K562 (cell line): Measurements from ENCODE around the gene TSGA10. TPM values are rescaled to one million over a fixed set of nuclear protein-coding genes. Genes with fewer than 3 reads are reported as not detected.

Experiments
- BCLAF1 ChIP-seq, 2 experiments: fragments of 450-650 bp in 1 of 2; IDR thresholded peaks; 2 replicates each; pipeline ENCODE4 v1.6.1; 2011 to 2017; ENCODE audit warnings: low read depth in 2 of 2, antibody characterized with exemption in 1 of 2, borderline replicate concordance in 1 of 2, low read length in 1 of 2, mild to moderate bottlenecking in 1 of 2, mixed read lengths in 1 of 2; ENCODE audit not compliant: control insufficient read depth in 1 of 2
- DDX20 ChIP-seq: fragments of 450-650 bp; IDR thresholded peaks from 2 replicates; pipeline ENCODE4 v1.6.1; 2016; ENCODE audit warnings: missing genetic modification characterization, low read depth, mild to moderate bottlenecking, missing compliant biosample characterization, moderate library complexity
- FUS ChIP-seq: fragments of 200-400 bp; formaldehyde crosslinking; optimal IDR thresholded peaks from 2 replicates; pipeline ENCODE3; 2017; ENCODE audit warnings: low read depth, low read length
- KDM2B ChIP-seq: fragments of 250-450 bp; sonication (Bioruptor Pico); IDR thresholded peaks from 2 replicates; pipeline ENCODE4 v1.8.0; 2021; ENCODE audit warnings: mild to moderate bottlenecking, moderate library complexity
- KLF10 ChIP-seq: fragments of 250-450 bp; sonication (Bioruptor Pico); IDR thresholded peaks from 2 replicates; pipeline ENCODE4 v1.6.1; 2021; ENCODE audit warnings: matching md5 sums
- MAX ChIP-seq: sonication (generic); formaldehyde crosslinking; IDR thresholded peaks from 2 replicates; pipeline ENCODE4 v1.9.0; 2022; ENCODE audit warnings: mild to moderate bottlenecking, missing genetic modification reagents
- MCM7 ChIP-seq, 2 experiments: fragments of 450-650 bp; IDR thresholded peaks; 2 replicates each; pipeline ENCODE4 v1.6.1; 2016 to 2018
- MYBL2 ChIP-seq, 2 experiments: fragments of 450-650 bp in 1 of 2; sonication (generic) in 1 of 2; formaldehyde crosslinking in 1 of 2; IDR thresholded peaks; 2 replicates each; pipeline versions ENCODE4 v1.6.1 to v1.8.1; 2017 to 2022; ENCODE audit warnings: borderline replicate concordance in 1 of 2, inconsistent platforms in 1 of 2, low read depth in 1 of 2, mild to moderate bottlenecking in 1 of 2, missing genetic modification reagents in 1 of 2, moderate library complexity in 1 of 2
- NCOA4 ChIP-seq: fragments of 450-650 bp; IDR thresholded peaks from 2 replicates; pipeline ENCODE4 v1.6.1; 2018; ENCODE audit warnings: mild to moderate bottlenecking; ENCODE audit not compliant: partially characterized antibody
- NCOR1 ChIP-seq: fragments of 450-650 bp; IDR thresholded peaks from 2 replicates; pipeline ENCODE4 v1.6.1; 2016; ENCODE audit warnings: mild to moderate bottlenecking, moderate library complexity
- PATZ1 ChIP-seq: fragments of 250-450 bp; sonication (Bioruptor Pico); IDR thresholded peaks from 2 replicates; pipeline ENCODE4 v1.5.0; 2020; ENCODE audit warnings: mild to moderate bottlenecking, borderline replicate concordance
- RBM22 ChIP-seq: fragments of 200-400 bp; formaldehyde crosslinking; IDR thresholded peaks from 2 replicates; pipeline ENCODE4 v1.6.1; 2018; ENCODE audit warnings: low read length, low read depth; ENCODE audit not compliant: poor library complexity, severe bottlenecking
- ZNF449 ChIP-seq: fragments of 250-450 bp; sonication (Bioruptor Pico); IDR thresholded peaks from 2 replicates; pipeline ENCODE4 v1.8.0; 2022; ENCODE audit warnings: moderate library complexity, mild to moderate bottlenecking, inconsistent platforms
- ZNF644 ChIP-seq: fragments of 200-800 bp; sonication (Bioruptor generic); IDR thresholded peaks from 2 replicates; pipeline ENCODE4 v1.6.1; 2016; ENCODE audit warnings: low read depth, missing genetic modification characterization, missing compliant biosample characterization
- ZNF780A ChIP-seq: fragments of 250-450 bp; sonication (Bioruptor Pico); IDR thresholded peaks from 2 replicates; pipeline ENCODE4 v1.5.0; 2021; ENCODE audit warnings: mild to moderate bottlenecking
- polyA plus RNA-seq, 8 experiments: library from polyadenylated mRNA; depleted of rRNA in 4 of 8; stranded (reverse) in 5 of 8; unstranded in 3 of 8; fragments of >200 nt; fragmentation: Nextera tagmentation in 2 of 8; fragmentation: Illumina TruSeq in 1 of 8; extraction: Ambion mirVana in 2 of 8; extraction: Trizol in 1 of 8; gene quantifications; 2 replicates each; pipeline versions ENCODE4 v1.2.1 to v1.2.3, GENCODE V29; 2011 to 2014; ENCODE audit warnings: inconsistent platforms in 1 of 8, missing spikeins in 1 of 8
- total RNA-seq, 7 experiments: library from RNA; depleted of rRNA in 6 of 7; stranded (reverse); fragments of >200 nt in 6 of 7; fragmentation: Illumina TruSeq in 2 of 7; extraction: Trizol in 2 of 7; gene quantifications; 2 replicates each; pipeline versions ENCODE4 v1.2.1 to v1.2.3, GENCODE V29; 2011 to 2021; ENCODE audit warnings: low replicate concordance in 1 of 7

Gene TSGA10
- total and polyA plus RNA-seq, 9 of the 15 experiments (the other 6 are each of a cell fraction or from before 2014, with no cell fraction given) = 2.1 to 11.3 (median 3.2) TPM

GRCh38 chr2:99154643-99155536 lies at the start of gene TSGA10, which contains the start of gene LIPT1 (continued):
- TF ChIP-seq BCLAF1 (IDR thresholded peaks at IDR 0.05; ENCODE audit: borderline replicate concordance in 1 of 2, control insufficient read depth in 1 of 2, low read depth in 2 of 2, low read length in 1 of 2) (0 out of 4 replicates have a peak, but pooled peaks of 1 of the 2 experiments have one; percentile 16), KDM2B (no peak), KLF10 (CRISPR knock-in tag) (no peak), MAX (CRISPR knock-in tag) (peak; percentile 94), ZNF780A (CRISPR knock-in tag) (no peak), NCOR1 (peak; percentile 5; the same call in 1 of the 2 replicates), ZNF449 (CRISPR knock-in tag) (no peak), PATZ1 (CRISPR knock-in tag) (no peak), MYBL2 (IDR thresholded peaks at IDR 0.05; ENCODE audit: low read depth) (peak; percentile 64), MYBL2 (CRISPR knock-in tag; IDR thresholded peaks at IDR 0.05; ENCODE audit: borderline replicate concordance) (no peak), NCOA4 (no peak), ZNF644 (tag) (no peak), MCM7 (IDR thresholded peaks at IDR 0.05) (no peak), RBM22 (peak; percentile 74), DDX20 (tag) (no peak), FUS (no peak)
